WTC11 (cell line): Measurements from ENCODE around the gene NDOR1. TPM values are rescaled to one million over a fixed set of nuclear protein-coding genes. Genes with fewer than 3 reads are reported as not detected.

Source experiments
- ATAC-seq: fragments of 200-7000 bp; cut with Tn5 transposase; 2 replicates; pipeline ENCODE4 v1.10.0; 2021; ENCODE audit warnings: mild to moderate bottlenecking, moderate library complexity
- CTCF ChIA-PET: fragments of 300-600 bp; sonication (Branson Sonifier 250); formaldehyde crosslinking; loops from one replicate; lab custom pipeline; 2021; ENCODE audit warnings: antibody characterized with exemption; lab: Charles Lee
- POLR2A ChIA-PET: fragments of 350-600 bp; sonication (Branson Sonifier 250); formaldehyde crosslinking; loops from one replicate; lab custom pipeline; 2021; ENCODE audit warnings: antibody characterized with exemption; lab: Charles Lee
- DNase-seq: peaks from one replicate; pipeline ENCODE4 v3.0.0; 2021; ENCODE audit warnings: low spot score
- H3K27ac Mint-ChIP-seq: 2 replicates; pipeline ENCODE4 v1.8.0; 2021; ENCODE audit warnings: mixed read lengths
- H3K27me3 Mint-ChIP-seq: 2 replicates; pipeline ENCODE4 v1.8.0; 2021; ENCODE audit warnings: low read depth, mild to moderate bottlenecking, moderate library complexity, mixed read lengths
- H3K36me3 Mint-ChIP-seq: 2 replicates; pipeline ENCODE4 v1.8.0; 2021; ENCODE audit warnings: mixed read lengths
- H3K4me1 Mint-ChIP-seq: 2 replicates; pipeline ENCODE4 v1.8.0; 2022; ENCODE audit warnings: mixed read lengths
- H3K4me3 Mint-ChIP-seq: 2 replicates; pipeline ENCODE4 v1.8.0; 2021; ENCODE audit warnings: mild to moderate bottlenecking, moderate library complexity, mixed read lengths
- H3K9me3 Mint-ChIP-seq: 2 replicates; pipeline ENCODE4 v1.8.0; 2021; ENCODE audit warnings: mixed read lengths
- ATF6 ChIP-seq: sonication (generic); formaldehyde crosslinking; IDR thresholded peaks from 2 replicates; pipeline ENCODE4 v1.8.1; 2023; ENCODE audit warnings: mild to moderate bottlenecking, missing genetic modification reagents
- E2F1 ChIP-seq: sonication (generic); formaldehyde crosslinking; IDR thresholded peaks from 2 replicates; pipeline ENCODE4 v1.8.0; 2022; ENCODE audit warnings: mild to moderate bottlenecking, missing genetic modification reagents
- EMX1 ChIP-seq: fragments of 250-450 bp; sonication (Bioruptor Pico); IDR thresholded peaks from 2 replicates; pipeline ENCODE4 v1.8.0; 2021; ENCODE audit warnings: mild to moderate bottlenecking
- ESRRA ChIP-seq: sonication (generic); formaldehyde crosslinking; IDR thresholded peaks from 2 replicates; pipeline ENCODE4 v1.8.1; 2022; ENCODE audit warnings: mild to moderate bottlenecking, missing genetic modification reagents, borderline replicate concordance
- FOXK1 ChIP-seq: sonication (generic); formaldehyde crosslinking; IDR thresholded peaks from 2 replicates; pipeline ENCODE4 v1.8.0; 2022; ENCODE audit warnings: mild to moderate bottlenecking, moderate library complexity, missing genetic modification reagents
- GABPB1 ChIP-seq: sonication (generic); formaldehyde crosslinking; IDR thresholded peaks from 2 replicates; pipeline ENCODE4 v1.8.1; 2023; ENCODE audit warnings: mild to moderate bottlenecking, missing genetic modification reagents
- HMGA2 ChIP-seq: fragments of 250-450 bp; sonication (Bioruptor Pico); IDR thresholded peaks from 2 replicates; pipeline ENCODE4 v1.4.0; 2021; ENCODE audit warnings: mild to moderate bottlenecking, moderate library complexity
- HMGXB4 ChIP-seq: sonication (generic); formaldehyde crosslinking; IDR thresholded peaks from 2 replicates; pipeline ENCODE4 v1.8.1; 2023; ENCODE audit warnings: mild to moderate bottlenecking, moderate library complexity, missing genetic modification reagents
- JAZF1 ChIP-seq: fragments of 250-450 bp; sonication (Bioruptor Pico); IDR thresholded peaks from 2 replicates; pipeline ENCODE4 v1.9.0; 2021; ENCODE audit warnings: moderate library complexity, mild to moderate bottlenecking, inconsistent platforms
- MAX ChIP-seq: sonication (generic); formaldehyde crosslinking; IDR thresholded peaks from 2 replicates; pipeline ENCODE4 v1.8.0; 2022; ENCODE audit warnings: mild to moderate bottlenecking, missing genetic modification reagents
- MXD4 ChIP-seq: fragments of 250-450 bp; sonication (Bioruptor Pico); IDR thresholded peaks from 2 replicates; pipeline ENCODE4 v1.8.0; 2021; ENCODE audit warnings: mild to moderate bottlenecking, moderate library complexity, borderline replicate concordance
- NR2C2 ChIP-seq: sonication (generic); formaldehyde crosslinking; IDR thresholded peaks from 2 replicates; pipeline ENCODE4 v1.8.0; 2022; ENCODE audit warnings: mild to moderate bottlenecking, missing genetic modification reagents
- PRRX2 ChIP-seq: fragments of 250-450 bp; sonication (Bioruptor Pico); IDR thresholded peaks from 2 replicates; pipeline ENCODE4 v1.8.0; 2021; ENCODE audit warnings: mild to moderate bottlenecking
- RORB ChIP-seq: fragments of 250-450 bp; sonication (Bioruptor Pico); IDR thresholded peaks from 2 replicates; pipeline ENCODE4 v1.9.0; 2021; ENCODE audit warnings: mild to moderate bottlenecking
- SMAD4 ChIP-seq: sonication (generic); formaldehyde crosslinking; IDR thresholded peaks from 2 replicates; pipeline ENCODE4 v1.8.0; 2022; ENCODE audit warnings: mild to moderate bottlenecking, missing genetic modification reagents
- SP1 ChIP-seq: sonication (generic); formaldehyde crosslinking; conservative IDR thresholded peaks from 2 replicates; pipeline ENCODE4 v1.8.1; 2022; ENCODE audit warnings: missing genetic modification reagents
- TCF7 ChIP-seq: sonication (generic); formaldehyde crosslinking; IDR thresholded peaks from 2 replicates; pipeline ENCODE4 v1.8.0; 2022; ENCODE audit warnings: mild to moderate bottlenecking, low read depth, missing genetic modification reagents, moderate library complexity
- TP53 ChIP-seq: sonication (generic); formaldehyde crosslinking; IDR thresholded peaks from 2 replicates; pipeline ENCODE4 v1.8.1; 2023; ENCODE audit warnings: mild to moderate bottlenecking, missing genetic modification reagents
- USF1 ChIP-seq: sonication (generic); formaldehyde crosslinking; IDR thresholded peaks from 2 replicates; pipeline ENCODE4 v1.8.0; 2022; ENCODE audit warnings: mild to moderate bottlenecking, missing genetic modification reagents
- ZNF263 ChIP-seq: sonication (generic); formaldehyde crosslinking; IDR thresholded peaks from 2 replicates; pipeline ENCODE4 v1.8.1; 2022; ENCODE audit warnings: low read depth, mild to moderate bottlenecking, moderate library complexity, missing genetic modification reagents
- ZNF281 ChIP-seq: sonication (generic); formaldehyde crosslinking; IDR thresholded peaks from 2 replicates; pipeline ENCODE4 v1.8.0; 2023; ENCODE audit warnings: mild to moderate bottlenecking, missing genetic modification reagents
- ZNF317 ChIP-seq: sonication (generic); formaldehyde crosslinking; IDR thresholded peaks from 2 replicates; pipeline ENCODE4 v1.8.1; 2023; ENCODE audit warnings: low read depth, mild to moderate bottlenecking, moderate library complexity, missing genetic modification reagents, borderline replicate concordance
- ZSCAN18 ChIP-seq: fragments of 250-450 bp; sonication (Bioruptor Pico); IDR thresholded peaks from 2 replicates; pipeline ENCODE4 v2.1.2; 2022; ENCODE audit warnings: mild to moderate bottlenecking, moderate library complexity
- total RNA-seq: library from RNA; stranded (reverse); gene quantifications from 3 replicates; pipeline ENCODE4 v1.2.3, GENCODE V29; 2021

The NDOR1 gene
- total RNA-seq, 1 experiment from 2014 or later = 49.0 TPM

- CTCF ChIA-PET = interaction anchor here (0.6 to 2.2 kb wide), 15 partner anchors 13 to 274 kb away, joined by 3 to 16 read pairs (median 6); partner anchors contain the start of genes LRRC26, NPDC1 and RNF224
- peak; percentile 75 for DNase-seq
- peak; percentile 49; the same call in 1 of the 2 replicates for TF ChIP-seq SP1 (CRISPR knock-in tag)
- 0 out of 2 replicates have a peak, but pooled peaks have one; percentile 18 for TF ChIP-seq MAX (CRISPR knock-in tag)
- TF ChIP-seq MXD4 (CRISPR knock-in tag) = no peak
- no peak for TF ChIP-seq ZNF281 (CRISPR knock-in tag)
- TF ChIP-seq ZNF263 (CRISPR knock-in tag) = peak; percentile 63; the same call in 1 of the 2 replicates
- no peak for TF ChIP-seq ESRRA (CRISPR knock-in tag)
- no peak for TF ChIP-seq RORB (CRISPR knock-in tag)
- H3K27me3 Mint-ChIP-seq = peaks cover 66% of the 10 kb centered on the region
- POLR2A ChIA-PET = interaction anchor here (1.0 kb wide), 1 partner anchor 27 kb away, joined by 7 read pairs; no protein-coding TSS in a partner anchor
- no peak overlapping the region for H3K27ac Mint-ChIP-seq
- peak overlapping the region; percentile 64 for H3K4me3 Mint-ChIP-seq
- ATAC-seq = peak; percentile 72
- H3K4me1 Mint-ChIP-seq = no peaks in the 10 kb centered on the region
- no peaks in the 10 kb centered on the region for H3K36me3 Mint-ChIP-seq
- no peaks in the 10 kb centered on the region for H3K9me3 Mint-ChIP-seq
These were observed 48.7 kb upstream of the NDOR1 start for GRCh38 chr9:137156567-137157375.

GRCh38 chr9:137157618-137158415, 47.7 kb upstream of the NDOR1 start:
- no peak overlapping the region for H3K27ac Mint-ChIP-seq
- no peaks in the 10 kb centered on the region for H3K36me3 Mint-ChIP-seq
- H3K4me3 Mint-ChIP-seq = no peak overlapping the region
- no peaks in the 10 kb centered on the region for H3K4me1 Mint-ChIP-seq
- H3K9me3 Mint-ChIP-seq = no peaks in the 10 kb centered on the region
- DNase-seq (no peak), ATAC-seq (no peak)
- peaks cover 74% of the 10 kb centered on the region for H3K27me3 Mint-ChIP-seq
- CTCF ChIA-PET = interaction anchor here (0.8 to 1.8 kb wide), 10 partner anchors 18 to 180 kb away, joined by 3 to 15 read pairs (median 6); partner anchors contain the start of gene NPDC1
- POLR2A ChIA-PET = interaction anchor here (1.0 kb wide), 1 partner anchor 28 kb away, joined by 7 read pairs; no protein-coding TSS in a partner anchor
- TF ChIP-seq ZNF317 (CRISPR knock-in tag) (no peak), E2F1 (CRISPR knock-in tag) (no peak), ZNF263 (CRISPR knock-in tag) (no peak), USF1 (CRISPR knock-in tag) (no peak), GABPB1 (no peak), FOXK1 (CRISPR knock-in tag) (no peak), SMAD4 (CRISPR knock-in tag) (no peak), JAZF1 (CRISPR knock-in tag) (no peak), ZSCAN18 (CRISPR knock-in tag) (no peak), HMGA2 (CRISPR knock-in tag) (no peak), TP53 (CRISPR knock-in tag) (no peak), PRRX2 (no peak), HMGXB4 (CRISPR knock-in tag) (no peak), TCF7 (no peak), ATF6 (no peak), EMX1 (CRISPR knock-in tag) (no peak), NR2C2 (CRISPR knock-in tag) (no peak)
